Neural progenitor cell (in vitro differentiated cells): ENCODE data around the gene USP48.

Experiments
- CTCF ChIP-seq: fragments of 200-600 bp; sonication (generic); IDR thresholded peaks from 2 replicates; pipeline ENCODE4 v1.5.1; 2017; ENCODE audit warnings: antibody characterized with exemption, mild to moderate bottlenecking
- EZH2 ChIP-seq: fragments of 200-600 bp; sonication (generic); IDR thresholded peaks from 2 replicates; pipeline ENCODE4 v1.6.1; 2017; ENCODE audit warnings: antibody characterized with exemption, mild to moderate bottlenecking, moderate library complexity

GRCh38 chr1:21633992-21634805, 148.8 kb downstream of the USP48 start:
- TF ChIP-seq CTCF: no peak
- no peak for TF ChIP-seq EZH2
